HG02840 (cell line): Measurements from ENCODE around the gene ERBIN.

Source experiments
- ATAC-seq: cut with Tn5 transposase; IDR thresholded peaks from one replicate; pipeline ENCODE4 v1.9.1; 2021; ENCODE audit warnings: mild to moderate bottlenecking, moderate library complexity, moderate number of reproducible peaks; ENCODE audit not compliant: unreplicated experiment, low FRiP score

Gene ERBIN

DNA sequence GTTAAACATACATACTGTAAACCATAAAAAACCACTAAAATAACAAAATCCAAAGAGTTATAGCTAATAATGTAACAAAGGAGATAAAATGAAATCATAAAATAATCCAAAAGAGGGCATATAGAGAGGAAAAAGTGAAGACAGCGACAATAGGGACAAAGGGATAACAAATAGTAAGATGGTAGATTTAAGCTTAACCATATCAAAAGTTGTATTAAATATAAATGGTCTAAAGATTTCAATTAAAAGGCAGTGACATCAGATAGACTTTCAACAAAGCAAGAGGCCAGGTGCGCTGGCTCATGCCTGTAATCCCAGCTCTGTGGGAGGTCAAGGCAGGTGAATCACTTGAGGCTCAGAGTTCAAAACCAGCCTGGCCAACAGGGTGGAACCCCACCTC is 163.0 kb downstream of the ERBIN start:
- ATAC-seq: no peak

DNA sequence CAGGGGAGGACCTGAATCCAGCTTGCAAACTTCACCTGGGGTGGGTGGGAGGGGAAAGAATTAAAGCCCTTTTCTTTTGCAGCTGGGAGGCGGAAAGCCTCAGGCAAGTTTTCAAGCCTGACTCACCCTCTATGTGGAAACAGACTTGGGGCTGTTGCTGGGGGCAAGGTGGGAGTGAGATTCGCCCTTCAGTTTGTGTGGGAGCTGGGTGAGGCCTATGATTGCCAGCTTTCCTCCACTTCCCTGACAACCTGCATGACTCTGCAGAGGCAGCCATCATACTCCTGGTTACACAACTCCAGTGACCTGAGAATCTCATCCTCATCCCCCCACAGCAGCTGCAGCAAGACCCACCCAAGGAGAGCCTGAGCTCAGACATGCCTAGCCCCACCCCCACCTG is 174.5 kb downstream of the ERBIN start:
- no peak for ATAC-seq

DNA sequence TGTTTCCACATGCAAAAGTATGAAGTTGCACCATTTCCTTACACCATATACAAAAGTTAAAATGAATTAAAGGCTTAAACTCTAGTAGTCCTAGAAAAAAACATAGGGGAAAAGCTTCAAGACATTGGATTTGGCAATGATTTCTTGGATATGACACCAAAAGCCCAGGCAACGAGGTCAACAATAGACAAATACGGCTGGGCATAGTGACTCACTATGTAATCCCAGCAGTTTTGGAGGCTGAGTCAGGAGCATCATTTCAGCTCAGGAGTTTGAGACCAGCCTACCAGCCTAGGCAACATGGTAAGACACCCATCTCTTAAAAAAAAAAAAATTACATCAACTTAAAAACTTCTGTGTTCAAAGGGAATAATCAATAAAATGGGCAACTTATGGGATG is 186.8 kb downstream of the ERBIN start:
- no peak for ATAC-seq

DNA sequence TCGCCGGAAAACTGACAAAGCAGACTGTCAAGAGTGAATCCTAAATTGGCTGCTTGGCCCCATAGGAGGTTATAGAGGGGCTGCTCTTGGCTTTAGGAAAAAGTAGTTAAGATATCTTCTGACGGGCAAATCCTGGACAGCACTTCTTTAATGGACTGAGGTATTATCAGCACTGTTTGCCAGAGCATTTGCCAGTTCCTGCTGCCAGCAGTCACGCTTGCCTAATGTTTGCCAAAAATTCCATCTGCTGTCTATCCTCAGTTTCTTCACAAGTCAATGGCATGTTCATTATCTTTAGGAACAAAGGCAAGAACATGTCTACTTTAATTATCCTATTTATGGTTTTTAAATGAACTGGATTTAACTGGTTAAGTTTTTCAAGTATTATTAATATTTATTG is 191.9 kb downstream of the ERBIN start:
- ATAC-seq: no peak

DNA sequence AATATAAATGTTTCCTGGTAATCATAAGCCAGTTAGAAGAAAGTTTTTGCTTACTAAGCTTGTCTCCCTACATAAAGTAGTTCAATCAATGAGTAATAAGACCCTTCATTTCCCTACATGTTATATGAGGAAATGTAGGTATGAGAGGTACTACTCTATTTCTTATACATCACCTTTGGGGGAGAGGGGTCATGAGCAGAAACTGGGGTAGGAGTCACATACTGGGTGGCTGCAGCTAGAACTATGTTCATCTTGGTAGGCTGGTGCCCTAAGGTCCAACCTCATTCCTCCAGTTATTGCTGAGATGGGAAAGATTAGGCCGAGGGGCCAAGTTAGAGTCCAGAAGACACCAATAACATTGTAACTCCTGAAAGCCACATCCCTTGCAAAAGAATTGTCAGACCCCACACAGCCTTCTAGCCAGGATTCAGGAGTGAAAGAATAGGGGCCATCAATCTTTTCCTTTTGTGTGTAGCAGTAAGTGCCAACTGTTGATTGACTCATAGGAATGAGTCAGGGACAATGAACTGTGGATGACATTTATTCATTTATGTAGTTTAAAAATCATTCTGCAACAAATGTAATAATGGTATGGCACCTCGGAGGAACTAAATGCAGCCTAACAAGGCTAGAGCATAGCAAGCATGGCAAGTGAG is 196.1 kb downstream of the ERBIN start:
- ATAC-seq: no peak

DNA sequence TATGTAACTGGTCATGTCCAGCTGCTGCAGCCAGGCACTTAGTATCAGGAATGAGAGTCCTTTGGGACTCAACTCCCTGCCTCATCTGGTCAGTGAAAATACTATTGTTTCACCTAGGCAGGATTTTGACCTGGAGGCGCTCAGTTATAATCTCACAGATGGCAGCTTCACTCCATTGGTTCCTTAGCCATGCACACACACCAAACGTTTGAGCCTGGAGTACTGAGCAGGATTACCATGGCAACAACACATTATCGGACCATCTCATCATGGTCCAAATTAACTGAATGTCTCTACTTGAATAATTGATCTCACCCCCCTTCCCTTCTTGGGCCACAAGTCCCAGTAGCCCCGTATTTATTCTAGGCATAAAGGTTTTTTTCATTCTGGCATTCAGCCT is 202.8 kb downstream of the ERBIN start:
- ATAC-seq: no peak

DNA sequence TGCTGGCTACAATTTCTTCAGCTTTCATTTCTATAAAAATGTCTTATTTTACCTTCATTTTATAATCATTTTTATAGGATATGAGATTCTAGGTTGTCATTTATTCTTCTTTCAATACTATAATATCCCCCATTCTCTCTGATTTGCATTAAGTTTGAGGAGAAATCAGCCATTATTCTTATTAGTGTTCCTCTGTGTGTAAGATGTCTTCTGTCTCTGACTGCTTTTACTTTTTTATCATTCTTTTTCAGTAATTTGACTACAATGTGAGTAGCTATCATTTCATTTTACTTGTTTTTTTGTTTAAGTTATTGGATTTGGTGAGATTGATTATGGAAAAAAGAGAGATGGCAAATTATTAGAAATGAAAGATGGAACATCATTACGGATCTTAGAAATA is 204.1 kb downstream of the ERBIN start:
- no peak for ATAC-seq
